Naive thymus-derived CD4-positive, alpha-beta T cell (primary cell): ENCODE results near the gene SMC5. TPM values are rescaled to one million over a fixed set of nuclear protein-coding genes. Genes with fewer than 3 reads are reported as not detected.

ENCODE experiments used
- ATAC-seq: fragments of 150-1000 bp; cut with Tn5 transposase; 2 replicates; pipeline ENCODE4 v1.10.0; 2021; ENCODE audit warnings: mild to moderate bottlenecking, moderate library complexity
- CTCF ChIA-PET: fragments of 350-600 bp; sonication (Branson Sonifier 250); formaldehyde crosslinking; loops from one replicate; lab custom pipeline; 2021; ENCODE audit warnings: antibody characterized with exemption; lab: Charles Lee
- POLR2A ChIA-PET: fragments of 350-600 bp; sonication (Branson Sonifier 250); formaldehyde crosslinking; loops from one replicate; lab custom pipeline; 2021; ENCODE audit warnings: antibody characterized with exemption, inconsistent platforms; lab: Charles Lee
- DNase-seq, 9 donors: peaks; one replicate each; pipeline versions ENCODE4 v3.0.0 to v3.0.0-alpha.2; 2020 to 2022; ENCODE audit warnings: mixed read lengths in 1 of 9
- H3K27ac ChIP-seq: one replicate; pipeline ENCODE4 v1.7.0; 2013; ENCODE audit warnings: mild to moderate bottlenecking, low read depth, low read length, moderate library complexity
- H3K27me3 ChIP-seq, 2 donors: one replicate each; pipeline ENCODE4 v1.7.0; 2013; ENCODE audit warnings: low read length in 2 of 2, mild to moderate bottlenecking in 2 of 2, moderate library complexity in 2 of 2; ENCODE audit not compliant: control insufficient read depth in 2 of 2, insufficient read depth in 2 of 2
- H3K36me3 ChIP-seq, 3 experiments: 1 replicate in 2 of 3; 2 replicates in 1 of 3; pipeline ENCODE4 v1.7.0; 2013; ENCODE audit warnings: low read length in 3 of 3, mild to moderate bottlenecking in 3 of 3, moderate library complexity in 1 of 3; ENCODE audit not compliant: insufficient read depth in 3 of 3, control insufficient read depth in 2 of 3
- H3K4me1 ChIP-seq, 2 donors: one replicate each; pipeline ENCODE4 v1.7.0; 2013; ENCODE audit warnings: low read length in 2 of 2, mild to moderate bottlenecking in 2 of 2, moderate library complexity in 1 of 2; ENCODE audit not compliant: control insufficient read depth in 2 of 2, insufficient read depth in 2 of 2
- H3K4me3 ChIP-seq: 2 replicates; pipeline ENCODE4 v1.7.0; 2013; ENCODE audit warnings: mild to moderate bottlenecking, low read length
- H3K9me3 ChIP-seq, 3 experiments: 1 replicate in 2 of 3; 2 replicates in 1 of 3; pipeline ENCODE4 v1.7.0; 2013; ENCODE audit warnings: low read length in 3 of 3; ENCODE audit not compliant: control insufficient read depth in 2 of 3
- H3K27ac Mint-ChIP-seq, 9 donors: one replicate each; pipeline ENCODE4 v1.8.0; 2020 to 2022; ENCODE audit warnings: mixed read lengths in 9 of 9, mild to moderate bottlenecking in 8 of 9, moderate library complexity in 5 of 9, inconsistent platforms in 2 of 9
- H3K27me3 Mint-ChIP-seq, 5 donors: one replicate each; pipeline ENCODE4 v1.8.0; 2021 to 2022; ENCODE audit warnings: mixed read lengths in 5 of 5, mild to moderate bottlenecking in 1 of 5
- H3K36me3 Mint-ChIP-seq, 5 donors: one replicate each; pipeline ENCODE4 v1.8.0; 2020 to 2022; ENCODE audit warnings: mixed read lengths in 5 of 5, mild to moderate bottlenecking in 3 of 5, inconsistent platforms in 1 of 5
- H3K4me1 Mint-ChIP-seq, 7 donors: one replicate each; pipeline ENCODE4 v1.8.0; 2020 to 2022; ENCODE audit warnings: mixed read lengths in 7 of 7, mild to moderate bottlenecking in 3 of 7, inconsistent platforms in 1 of 7
- H3K4me3 Mint-ChIP-seq, 10 donors: one replicate each; pipeline ENCODE4 v1.8.0; 2020 to 2022; ENCODE audit warnings: mild to moderate bottlenecking in 10 of 10, mixed read lengths in 10 of 10, moderate library complexity in 6 of 10, inconsistent platforms in 2 of 10
- H3K9me3 Mint-ChIP-seq, 11 donors: one replicate each; pipeline ENCODE4 v1.8.0; 2020 to 2022; ENCODE audit warnings: mixed read lengths in 11 of 11, mild to moderate bottlenecking in 4 of 11, inconsistent platforms in 1 of 11, moderate library complexity in 1 of 11
- intact Hi-C, 2 donors: fragments of 100-400 bp; cut with micrococcal nuclease; formaldehyde crosslinking; loops; one replicate each; pipeline ENCODE4 v1.15.1; 2023
- polyA plus RNA-seq, 2 donors: library from polyadenylated mRNA; unstranded; fragments of 300-500 nt; fragmentation: Illumina TruSeq; gene quantifications; one replicate each; pipeline ENCODE4 v1.2.3, GENCODE V29; 2021
- total RNA-seq, 6 experiments: library from RNA in 5 of 6; stranded (reverse) in 5 of 6; gene quantifications; 1 replicate in 5 of 6; 2 replicates in 1 of 6; pipeline ENCODE4 v1.2.3 and lab custom pipeline; 2021 to 2026

The SMC5 gene
- total and polyA plus RNA-seq, 7 experiments from 2014 or later = 15.6 to 44.6 (median 29.6) TPM

- H3K27ac Mint-ChIP-seq = peak overlapping the region in 8 of 9 donors; percentile 1 to 98 (median 90)
- no peak for DNase-seq
- H3K9me3 Mint-ChIP-seq = peaks cover 0 to 2% (median 0%) of the 10 kb centered on the region in 11 donors
- POLR2A ChIA-PET = no interaction called here
- H3K4me3 Mint-ChIP-seq = peak overlapping the region; percentile 87 to 95 (median 91)
- Histone ChIP-seq H3K27ac (no peak overlapping the region), H3K36me3 (peaks cover 6 to 20% (median 9%) of the 10 kb centered on the region in 3 experiments), H3K27me3 (no peaks in the 10 kb centered on the region), H3K4me1 (peaks cover 24 to 34% of the 10 kb centered on the region in 2 donors), H3K9me3 (no peaks in the 10 kb centered on the region), H3K4me3 (peak overlapping the region; percentile 96)
- no peak for ATAC-seq
- H3K4me1 Mint-ChIP-seq = peaks cover 45 to 79% (median 74%) of the 10 kb centered on the region in 7 donors
- CTCF ChIA-PET = no interaction called here
- peaks cover 17 to 37% (median 28%) of the 10 kb centered on the region in 5 donors for H3K36me3 Mint-ChIP-seq
- H3K27me3 Mint-ChIP-seq = peaks cover 0 to 10% (median 0%) of the 10 kb centered on the region in 5 donors
- intact Hi-C loops = loop anchor here in 1 of 2 donors (5.0 kb wide), 2 partner anchors 37 to 57 kb away; no protein-coding TSS in a partner anchor
These were observed 1.8 kb downstream of the SMC5 start for GRCh38 chr9:70260606-70261005.

- Mint-ChIP-seq H3K4me3 (peak overlapping the region in 9 of 10 donors; percentile 87 to 95 (median 91)), H3K9me3 (peaks cover 0 to 2% (median 0%) of the 10 kb centered on the region in 11 donors), H3K36me3 (peaks cover 17 to 39% (median 30%) of the 10 kb centered on the region in 5 donors), H3K27me3 (peaks cover 0 to 4% (median 0%) of the 10 kb centered on the region in 5 donors), H3K4me1 (peaks cover 45 to 77% (median 72%) of the 10 kb centered on the region in 7 donors), H3K27ac (peak overlapping the region in 4 of 9 donors; percentile 0 to 98 (median 50))
- Histone ChIP-seq H3K4me1 (peaks cover 24 to 34% of the 10 kb centered on the region in 2 donors), H3K27me3 (no peaks in the 10 kb centered on the region), H3K27ac (no peak overlapping the region), H3K4me3 (peak overlapping the region; percentile 96), H3K36me3 (peaks cover 6 to 23% (median 9%) of the 10 kb centered on the region in 3 experiments), H3K9me3 (no peaks in the 10 kb centered on the region)
- ATAC-seq (no peak), DNase-seq (no peak)
- ChIA-PET CTCF (no interaction called here), POLR2A (interaction anchor here (0.7 kb wide), 1 partner anchor 161 kb away, joined by 3 read pairs; no protein-coding TSS in a partner anchor)
- intact Hi-C loops = loop anchor here in 1 of 2 donors (5.0 kb wide), 2 partner anchors 36 to 56 kb away; no protein-coding TSS in a partner anchor
These were observed 2.5 kb downstream of the SMC5 start for GRCh38 chr9:70261131-70261870.

GRCh38 chr9:70262366-70262765 lies 3.6 kb downstream of the SMC5 start:
- peaks cover 24 to 33% of the 10 kb centered on the region in 2 donors for H3K4me1 ChIP-seq

GRCh38 chr9:70262948-70263347 lies 4.2 kb downstream of the SMC5 start:
- Mint-ChIP-seq H3K27ac (peak overlapping the region in 1 of 9 donors; percentile 15), H3K4me3 (peak overlapping the region in 4 of 10 donors; percentile 5 to 93 (median 55)), H3K4me1 (peaks cover 47 to 75% (median 66%) of the 10 kb centered on the region in 7 donors), H3K27me3 (no peaks in the 10 kb centered on the region), H3K9me3 (peaks cover 0 to 2% (median 0%) of the 10 kb centered on the region in 11 donors), H3K36me3 (peaks cover 22 to 44% (median 34%) of the 10 kb centered on the region in 5 donors)
- peaks cover 6 to 25% (median 9%) of the 10 kb centered on the region in 3 experiments for H3K36me3 ChIP-seq
- peaks cover 22 to 27% of the 10 kb centered on the region in 2 donors for H3K4me1 ChIP-seq
- DNase-seq (peak in 1 of 9 donors; percentile 10), ATAC-seq (no peak)
- POLR2A ChIA-PET = no interaction called here
- no peaks in the 10 kb centered on the region for H3K27me3 ChIP-seq
- intact Hi-C loops = loop anchor here in 1 of 2 donors (5.0 kb wide), 2 partner anchors 34 to 54 kb away; no protein-coding TSS in a partner anchor
- CTCF ChIA-PET = no interaction called here
- no peak overlapping the region for H3K4me3 ChIP-seq
- no peak overlapping the region for H3K27ac ChIP-seq
- no peaks in the 10 kb centered on the region for H3K9me3 ChIP-seq

More at GRCh38 chr9:70262366-70262765, 3.6 kb downstream of the SMC5 start:
- CTCF ChIA-PET = no interaction called here
- H3K36me3 ChIP-seq = peaks cover 6 to 25% (median 9%) of the 10 kb centered on the region in 3 experiments
- POLR2A ChIA-PET = no interaction called here
- no peak overlapping the region for H3K4me3 ChIP-seq
- H3K27me3 ChIP-seq = no peaks in the 10 kb centered on the region
- intact Hi-C loops = loop anchor here in 1 of 2 donors (5.0 kb wide), 2 partner anchors 35 to 55 kb away; no protein-coding TSS in a partner anchor
- ATAC-seq = no peak
- no peak for DNase-seq
- Mint-ChIP-seq H3K4me3 (peak overlapping the region; percentile 3 to 95 (median 88)), H3K27ac (peak overlapping the region in 5 of 9 donors; percentile 2 to 33 (median 14)), H3K4me1 (peaks cover 47 to 76% (median 68%) of the 10 kb centered on the region in 7 donors), H3K36me3 (peaks cover 18 to 41% (median 30%) of the 10 kb centered on the region in 5 donors), H3K9me3 (peaks cover 0 to 2% (median 0%) of the 10 kb centered on the region in 11 donors), H3K27me3 (no peaks in the 10 kb centered on the region)
- no peak overlapping the region for H3K27ac ChIP-seq
- no peaks in the 10 kb centered on the region for H3K9me3 ChIP-seq

GRCh38 chr9:70263421-70263820 lies 4.6 kb downstream of the SMC5 start:
- Histone ChIP-seq H3K27ac (no peak overlapping the region), H3K4me3 (no peak overlapping the region), H3K27me3 (no peaks in the 10 kb centered on the region), H3K36me3 (peaks cover 6 to 25% (median 9%) of the 10 kb centered on the region in 3 experiments), H3K9me3 (no peaks in the 10 kb centered on the region), H3K4me1 (peaks cover 21 to 27% of the 10 kb centered on the region in 2 donors)
- intact Hi-C loops = loop anchor here in 1 of 2 donors (5.0 kb wide), 2 partner anchors 34 to 54 kb away; no protein-coding TSS in a partner anchor
- POLR2A ChIA-PET = no interaction called here
- Mint-ChIP-seq H3K36me3 (peaks cover 22 to 44% (median 34%) of the 10 kb centered on the region in 5 donors), H3K27ac (no peak overlapping the region), H3K4me3 (no peak overlapping the region), H3K9me3 (peaks cover 0 to 2% (median 0%) of the 10 kb centered on the region in 11 donors), H3K27me3 (no peaks in the 10 kb centered on the region), H3K4me1 (peaks cover 43 to 72% (median 62%) of the 10 kb centered on the region in 7 donors)
- CTCF ChIA-PET = no interaction called here
- ATAC-seq (no peak), DNase-seq (no peak)

GRCh38 chr9:70278305-70278704 lies 19.5 kb downstream of the SMC5 start:
- no peak for ATAC-seq
- H3K27ac Mint-ChIP-seq = no peak overlapping the region
- intact Hi-C loops = no loop called here
- peaks cover 0 to 4% of the 10 kb centered on the region in 2 donors for H3K4me1 ChIP-seq
- H3K36me3 Mint-ChIP-seq = peaks cover 16 to 44% (median 20%) of the 10 kb centered on the region in 5 donors
- no peak for DNase-seq
- no peak overlapping the region for H3K4me3 Mint-ChIP-seq
- ChIA-PET POLR2A (no interaction called here), CTCF (no interaction called here)
- H3K9me3 Mint-ChIP-seq = no peaks in the 10 kb centered on the region
- peaks cover 12 to 33% (median 27%) of the 10 kb centered on the region in 7 donors for H3K4me1 Mint-ChIP-seq
- no peaks in the 10 kb centered on the region for H3K27me3 Mint-ChIP-seq
- H3K4me3 ChIP-seq = no peak overlapping the region
- no peaks in the 10 kb centered on the region for H3K9me3 ChIP-seq
- peaks cover 0 to 35% (median 12%) of the 10 kb centered on the region in 3 experiments for H3K36me3 ChIP-seq
- H3K27ac ChIP-seq = no peak overlapping the region
- no peaks in the 10 kb centered on the region for H3K27me3 ChIP-seq
